OCI-LY7 (cell line): Measurements from ENCODE around the gene CLINT1. TPM values are rescaled to one million over a fixed set of nuclear protein-coding genes. Genes with fewer than 3 reads are reported as not detected.
A peak's percentile ranks its signal among the peaks of the same experiment; 100 is the strongest.
"Not testable (repeated sequence)": the region's sequence is repeated elsewhere in the genome, so short reads cannot be mapped to it uniquely, and the experiment has no call there.

Experiments
- BruUV-seq: library from RNA; stranded (reverse); fragments of 400-500 nt; replicated peaks from 2 replicates; lab custom pipeline; 2021; lab: Mats Ljungman, UMichigan
- CTCF ChIA-PET: fragments of 300-600 bp; sonication (Branson Sonifier 250); formaldehyde crosslinking; loops from one replicate; lab custom pipeline; 2022; ENCODE audit warnings: antibody characterized with exemption; ENCODE audit not compliant: unreplicated experiment; lab: Charles Lee
- POLR2A ChIA-PET: fragments of 300-600 bp; sonication (Branson Sonifier 250); formaldehyde crosslinking; loops from one replicate; lab custom pipeline; 2022; ENCODE audit warnings: antibody characterized with exemption; lab: Charles Lee
- DNase-seq: peaks from one replicate; pipeline ENCODE4 v3.0.0-alpha.2; 2015; ENCODE audit warnings: low spot score
- H2AFZ ChIP-seq: fragments of 200-600 bp; sonication (generic), shearing (Covaris generic); 2 replicates; pipeline ENCODE4 v1.6.1; 2014; ENCODE audit warnings: mild to moderate bottlenecking, antibody characterized with exemption, low read length, moderate library complexity
- H3K27ac ChIP-seq: fragments of 200-600 bp; sonication (generic); 2 replicates; pipeline ENCODE4 v1.5.1; 2014; ENCODE audit warnings: mixed run types, low read depth, mild to moderate bottlenecking, moderate library complexity, low read length, inconsistent platforms; ENCODE audit not compliant: poor library complexity, severe bottlenecking
- H3K36me3 ChIP-seq: fragments of 200-600 bp; sonication (generic); 2 replicates; pipeline ENCODE4 v1.6.1; 2014; ENCODE audit warnings: mild to moderate bottlenecking, antibody characterized with exemption, low read length, moderate library complexity, mixed read lengths; ENCODE audit not compliant: insufficient read depth
- H3K4me1 ChIP-seq: fragments of 200-600 bp; sonication (generic); 2 replicates; pipeline ENCODE4 v1.5.1; 2014; ENCODE audit warnings: mild to moderate bottlenecking, low read length; ENCODE audit not compliant: insufficient read depth, poor library complexity, severe bottlenecking
- H3K4me2 ChIP-seq: fragments of 200-600 bp; sonication (generic); 2 replicates; pipeline ENCODE4 v1.6.1; 2014; ENCODE audit warnings: mild to moderate bottlenecking, low read length
- H3K4me3 ChIP-seq: fragments of 200-600 bp; sonication (generic); 2 replicates; pipeline ENCODE4 v1.5.1; 2014; ENCODE audit warnings: mild to moderate bottlenecking, low read depth, low read length; ENCODE audit not compliant: poor library complexity, severe bottlenecking
- H3K79me2 ChIP-seq: fragments of 200-600 bp; sonication (generic); 2 replicates; pipeline ENCODE4 v1.6.1; 2016; ENCODE audit warnings: low read depth, mild to moderate bottlenecking, low read length, moderate library complexity, mixed read lengths; ENCODE audit not compliant: insufficient read depth
- H3K9me2 ChIP-seq: fragments of 200-600 bp; sonication (generic); 2 replicates; pipeline ENCODE4 v1.6.1; 2016; ENCODE audit warnings: mild to moderate bottlenecking, low read length, mixed read lengths; ENCODE audit not compliant: insufficient read depth
- H3K9me3 ChIP-seq: fragments of 200-600 bp; sonication (generic); 2 replicates; pipeline ENCODE4 v1.6.1; 2014; ENCODE audit warnings: mild to moderate bottlenecking, mixed run types, low read length, mixed read lengths
- H4K20me1 ChIP-seq: fragments of 200-600 bp; sonication (generic); 2 replicates; pipeline ENCODE4 v1.6.1; 2014; ENCODE audit warnings: mild to moderate bottlenecking, antibody characterized with exemption, low read length, moderate library complexity, mixed read lengths; ENCODE audit not compliant: insufficient read depth
- EZH2phosphoT487 ChIP-seq: fragments of 200-600 bp; sonication (generic); IDR thresholded peaks from 2 replicates; pipeline ENCODE4 v1.6.1; 2018; ENCODE audit warnings: low read depth, borderline replicate concordance, mild to moderate bottlenecking, mixed run types, antibody characterized with exemption, low read length, moderate library complexity, mixed read lengths
- intact Hi-C: fragments of 100-400 bp; cut with micrococcal nuclease; formaldehyde crosslinking; loops from one replicate; pipeline ENCODE4 v1.10.0; 2022; ENCODE audit not compliant: unreplicated experiment
- total RNA-seq, 2 experiments: library from RNA; depleted of rRNA in 1 of 2; stranded (reverse); fragments of >200 nt in 1 of 2; shearing (Covaris generic) in 1 of 2; gene quantifications; 2 replicates each; pipeline ENCODE4 v1.2.3, GENCODE V29; 2014 to 2022
- TF ChIP-seq, protein P1 (sequence below): fragments of 200-600 bp; sonication (generic); conservative IDR thresholded peaks from 2 replicates; pipeline ENCODE4 v1.5.1; 2014; ENCODE audit warnings: mild to moderate bottlenecking, antibody characterized with exemption, low read length, moderate library complexity, mixed read lengths

Gene CLINT1
- total RNA-seq, 2 experiments from 2014 or later = 107 to 135 TPM

DNA sequence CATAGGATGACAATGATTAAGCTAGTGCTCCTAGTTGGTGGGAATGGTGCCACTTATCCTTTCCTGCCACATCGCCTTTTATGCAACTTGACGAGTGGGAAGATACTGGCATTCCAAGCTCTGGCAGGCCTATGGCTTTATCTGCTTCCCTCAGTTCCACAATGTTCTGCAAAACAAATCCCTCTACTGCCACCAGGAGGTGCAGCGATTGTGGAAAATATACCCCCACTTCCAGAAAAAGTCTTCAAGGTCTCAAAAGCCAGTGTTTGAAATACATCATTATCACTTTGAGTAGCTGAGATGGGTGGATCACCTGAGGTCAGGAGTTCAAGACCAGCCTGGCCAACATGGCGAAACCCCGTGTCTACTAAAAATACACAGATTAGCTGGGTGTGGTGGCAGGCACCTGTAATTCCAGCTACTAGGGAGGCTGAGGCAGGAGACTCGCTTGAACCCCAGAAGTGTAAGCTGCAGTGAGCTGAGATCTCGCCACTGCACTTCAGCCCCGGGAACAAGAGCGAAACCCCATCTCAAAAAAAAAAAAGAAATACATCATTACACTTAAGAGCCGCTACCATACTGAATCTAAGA, 3.4 kb downstream of the CLINT1 start:
- peak overlapping the region; percentile 85 for H3K4me2 ChIP-seq
- no peak overlapping the region for H3K27ac ChIP-seq
- no peak overlapping the region for H2AFZ ChIP-seq
- TF ChIP-seq EZH2phosphoT487 = no peak
- TF ChIP-seq, protein P1, sequence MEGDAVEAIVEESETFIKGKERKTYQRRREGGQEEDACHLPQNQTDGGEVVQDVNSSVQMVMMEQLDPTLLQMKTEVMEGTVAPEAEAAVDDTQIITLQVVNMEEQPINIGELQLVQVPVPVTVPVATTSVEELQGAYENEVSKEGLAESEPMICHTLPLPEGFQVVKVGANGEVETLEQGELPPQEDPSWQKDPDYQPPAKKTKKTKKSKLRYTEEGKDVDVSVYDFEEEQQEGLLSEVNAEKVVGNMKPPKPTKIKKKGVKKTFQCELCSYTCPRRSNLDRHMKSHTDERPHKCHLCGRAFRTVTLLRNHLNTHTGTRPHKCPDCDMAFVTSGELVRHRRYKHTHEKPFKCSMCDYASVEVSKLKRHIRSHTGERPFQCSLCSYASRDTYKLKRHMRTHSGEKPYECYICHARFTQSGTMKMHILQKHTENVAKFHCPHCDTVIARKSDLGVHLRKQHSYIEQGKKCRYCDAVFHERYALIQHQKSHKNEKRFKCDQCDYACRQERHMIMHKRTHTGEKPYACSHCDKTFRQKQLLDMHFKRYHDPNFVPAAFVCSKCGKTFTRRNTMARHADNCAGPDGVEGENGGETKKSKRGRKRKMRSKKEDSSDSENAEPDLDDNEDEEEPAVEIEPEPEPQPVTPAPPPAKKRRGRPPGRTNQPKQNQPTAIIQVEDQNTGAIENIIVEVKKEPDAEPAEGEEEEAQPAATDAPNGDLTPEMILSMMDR = peak; percentile 76
- H3K9me3 ChIP-seq = no peaks in the 10 kb centered on the region
- H3K4me1 ChIP-seq = peaks cover 69% of the 10 kb centered on the region
- peak; percentile 41 for DNase-seq
- peaks cover 67% of the 10 kb centered on the region for H3K36me3 ChIP-seq
- intact Hi-C loops = no loop called here
- H3K9me2 ChIP-seq = no peaks in the 10 kb centered on the region
- peaks cover 84% of the 10 kb centered on the region for H3K79me2 ChIP-seq
- H3K4me3 ChIP-seq = peak overlapping the region; percentile 96
- CTCF ChIA-PET = interaction anchor here (0.6 to 1.5 kb wide), 3 partner anchors 61 to 124 kb away, joined by 3 to 4 read pairs (median 4); partner anchors contain the start of gene THG1L
- POLR2A ChIA-PET = interaction anchor here (0.5 to 2.2 kb wide), 9 partner anchors 9 to 415 kb away, joined by 3 to 16 read pairs (median 5); no protein-coding TSS in a partner anchor
- H4K20me1 ChIP-seq = peaks cover 37% of the 10 kb centered on the region
- no TSS peak for BruUV-seq

- Histone ChIP-seq H4K20me1 (peaks cover 48% of the 10 kb centered on the region), H3K79me2 (peaks cover 100% of the 10 kb centered on the region), H3K36me3 (peaks cover 84% of the 10 kb centered on the region), H3K4me1 (peaks cover 75% of the 10 kb centered on the region)
- CTCF ChIA-PET, H3K9me2 ChIP-seq, intact Hi-C loops, BruUV-seq, H3K4me3 ChIP-seq, H3K27ac ChIP-seq, H2AFZ ChIP-seq, DNase-seq, H3K4me2 ChIP-seq, H3K9me3 ChIP-seq: not testable (repeated sequence)
- POLR2A ChIA-PET = interaction anchor here (0.7 to 3.7 kb wide), 4 partner anchors 19 to 908 kb away, joined by 3 to 57 read pairs (median 4); no protein-coding TSS in a partner anchor
Measured at GRCh38 chr5:157853365-157853764, 5.6 kb downstream of the CLINT1 start.

DNA sequence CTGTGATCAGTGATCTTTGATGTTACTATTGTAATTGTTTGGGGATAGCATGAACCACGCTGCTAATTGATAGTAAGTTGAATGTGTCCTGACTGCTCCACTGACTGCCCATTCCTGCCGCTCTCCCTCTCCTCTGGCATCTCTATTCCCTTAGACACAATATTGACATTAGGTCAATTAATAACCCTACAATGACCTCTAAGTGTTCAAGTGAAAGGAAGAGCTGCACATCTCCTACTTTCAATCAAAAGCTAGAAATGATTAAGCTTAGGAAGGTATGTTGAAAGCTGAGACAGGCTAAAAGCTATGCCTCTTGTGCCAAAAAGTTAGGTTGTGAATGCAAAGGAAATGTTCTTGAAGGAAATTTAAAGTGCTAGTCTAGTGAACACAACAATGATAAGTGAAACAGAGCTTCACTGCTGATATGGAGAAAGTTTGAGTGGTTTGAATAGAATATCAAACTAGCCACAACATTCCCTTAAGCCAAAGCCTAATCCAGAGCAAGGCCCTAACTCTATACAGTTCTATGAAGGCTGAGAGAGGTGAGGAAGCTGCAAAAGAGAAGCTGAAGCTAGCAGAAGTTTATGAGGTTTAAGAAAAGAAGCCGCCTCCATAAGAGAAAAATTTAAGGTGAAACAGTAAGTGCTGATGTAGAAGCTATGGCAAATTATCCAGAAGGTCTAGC, 12.9 kb downstream of the CLINT1 start:
- POLR2A ChIA-PET = interaction anchor here (1.2 to 3.6 kb wide), 9 partner anchors 9 to 103 kb away, joined by 3 to 28 read pairs (median 5); partner anchors contain the start of gene CLINT1
- Histone ChIP-seq H2AFZ (no peak overlapping the region), H3K4me1 (peaks cover 43% of the 10 kb centered on the region), H4K20me1 (peaks cover 39% of the 10 kb centered on the region), H3K4me3 (no peak overlapping the region), H3K9me3 (no peaks in the 10 kb centered on the region), H3K4me2 (no peak overlapping the region), H3K27ac (no peak overlapping the region), H3K9me2 (no peaks in the 10 kb centered on the region), H3K36me3 (peaks cover 83% of the 10 kb centered on the region), H3K79me2 (peaks cover 99% of the 10 kb centered on the region)
- TF ChIP-seq EZH2phosphoT487 = no peak
- intact Hi-C loops = no loop called here
- no peak for DNase-seq
- BruUV-seq = no TSS peak
- CTCF ChIA-PET = interaction anchor here (0.6 kb wide), 1 partner anchor 11 kb away, joined by 3 read pairs; no protein-coding TSS in a partner anchor
